22Rv1 (cell line): ENCODE data around the gene MAG.

Experiments
- ZFX ChIP-seq: fragments of 450-650 bp; IDR thresholded peaks from 2 replicates; pipeline ENCODE4 v1.6.1; 2017; ENCODE audit warnings: antibody characterized with exemption, borderline replicate concordance
- TF ChIP-seq, protein P1 (sequence below): fragments of 450-650 bp; IDR thresholded peaks from 2 replicates; pipeline ENCODE4 v1.5.1; 2017; ENCODE audit warnings: mild to moderate bottlenecking

DNA sequence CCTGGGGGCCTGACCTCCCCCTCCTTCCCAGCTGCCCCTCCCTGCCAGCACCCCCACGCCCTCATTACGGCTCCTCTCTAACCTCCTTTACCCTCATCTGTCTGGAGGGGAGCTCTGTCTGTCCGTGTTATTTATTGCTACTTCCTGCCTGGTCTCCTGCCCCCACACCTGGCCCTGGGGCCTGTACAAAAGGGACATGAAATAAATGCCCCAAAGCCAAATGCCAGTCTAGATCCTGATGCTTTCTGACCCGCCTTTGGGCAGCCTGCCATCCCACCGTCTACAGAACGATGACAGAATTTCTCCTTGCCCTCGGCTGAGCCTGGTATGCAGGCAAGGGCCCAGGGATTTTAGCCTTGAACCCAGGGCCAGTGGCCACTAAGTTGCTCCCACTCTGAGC is 21.6 kb downstream of the MAG start:
- TF ChIP-seq, protein P1, sequence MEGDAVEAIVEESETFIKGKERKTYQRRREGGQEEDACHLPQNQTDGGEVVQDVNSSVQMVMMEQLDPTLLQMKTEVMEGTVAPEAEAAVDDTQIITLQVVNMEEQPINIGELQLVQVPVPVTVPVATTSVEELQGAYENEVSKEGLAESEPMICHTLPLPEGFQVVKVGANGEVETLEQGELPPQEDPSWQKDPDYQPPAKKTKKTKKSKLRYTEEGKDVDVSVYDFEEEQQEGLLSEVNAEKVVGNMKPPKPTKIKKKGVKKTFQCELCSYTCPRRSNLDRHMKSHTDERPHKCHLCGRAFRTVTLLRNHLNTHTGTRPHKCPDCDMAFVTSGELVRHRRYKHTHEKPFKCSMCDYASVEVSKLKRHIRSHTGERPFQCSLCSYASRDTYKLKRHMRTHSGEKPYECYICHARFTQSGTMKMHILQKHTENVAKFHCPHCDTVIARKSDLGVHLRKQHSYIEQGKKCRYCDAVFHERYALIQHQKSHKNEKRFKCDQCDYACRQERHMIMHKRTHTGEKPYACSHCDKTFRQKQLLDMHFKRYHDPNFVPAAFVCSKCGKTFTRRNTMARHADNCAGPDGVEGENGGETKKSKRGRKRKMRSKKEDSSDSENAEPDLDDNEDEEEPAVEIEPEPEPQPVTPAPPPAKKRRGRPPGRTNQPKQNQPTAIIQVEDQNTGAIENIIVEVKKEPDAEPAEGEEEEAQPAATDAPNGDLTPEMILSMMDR = no peak
- TF ChIP-seq ZFX = no peak
